ENCODE data around the gene ADAMTS20.
"Not testable (repeated sequence)": the region's sequence is repeated elsewhere in the genome, so short reads cannot be mapped to it uniquely, and the experiment has no call there.

The ADAMTS20 gene

DNA sequence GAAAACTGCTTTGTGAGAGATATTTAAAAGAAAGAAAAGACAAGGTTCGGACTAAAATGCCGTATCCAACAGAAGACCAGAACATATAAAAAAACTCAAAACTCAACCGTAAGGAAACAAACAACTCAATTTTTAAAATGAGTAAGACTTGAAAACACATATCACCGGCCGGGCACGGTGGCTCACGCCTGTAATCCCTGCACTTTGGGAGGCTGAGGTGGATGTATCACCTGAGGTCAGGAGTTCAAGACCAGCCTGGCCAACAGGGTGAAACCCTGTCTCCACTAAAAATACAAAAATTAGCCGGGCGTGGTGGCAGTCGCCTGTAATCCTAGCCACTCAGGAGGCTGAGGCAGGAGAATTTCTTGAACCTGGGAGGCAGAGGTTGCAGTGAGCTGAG is 192.0 kb downstream of the ADAMTS20 start:
- DNase-seq (ENCODE audit: low spot score): not testable (repeated sequence)

DNA sequence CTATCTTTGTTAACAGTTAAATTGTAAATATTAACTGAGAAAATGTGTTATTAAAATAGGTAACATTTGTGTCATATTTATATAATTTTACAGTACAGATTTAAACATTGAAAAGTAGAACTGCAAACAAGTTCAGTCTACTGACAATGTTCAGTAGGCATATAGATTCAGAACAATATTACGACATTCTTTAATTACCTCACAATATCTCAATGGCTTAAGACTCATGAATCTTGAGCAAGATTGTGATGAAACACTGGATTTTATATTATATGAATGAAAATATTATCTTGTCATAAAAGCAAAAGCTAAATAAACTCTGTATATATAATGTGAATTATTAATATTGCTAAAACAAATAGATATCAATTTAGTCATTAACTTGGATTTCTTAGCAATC is 194.9 kb downstream of the ADAMTS20 start:
- no peak for DNase-seq (ENCODE audit: low spot score)

GRCh38 chr12:43352001-43352400 is 200.0 kb downstream of the ADAMTS20 start:
- no peak for DNase-seq (ENCODE audit: low spot score)

GRCh38 chr12:43349863-43350262 is 202.1 kb downstream of the ADAMTS20 start:
- no peak for DNase-seq (ENCODE audit: low spot score)

DNA sequence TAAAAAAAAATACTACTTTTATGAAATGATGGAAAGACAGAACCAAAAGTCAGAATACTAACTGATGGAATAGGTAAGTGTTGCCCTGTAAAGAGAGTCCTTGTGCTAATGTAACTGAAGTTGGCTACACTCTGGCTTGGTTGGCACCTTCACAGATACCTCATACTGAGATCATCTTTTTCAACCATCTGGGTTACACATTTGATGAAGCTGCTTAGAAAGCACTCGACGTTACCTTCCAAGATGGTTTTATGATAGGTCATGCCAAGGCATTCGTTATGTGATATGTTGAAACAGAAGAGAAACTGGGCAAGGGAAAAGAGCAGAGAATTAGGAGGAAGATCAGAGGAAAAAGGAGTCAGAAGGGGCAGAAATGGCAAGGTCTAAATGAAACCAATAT is 203.8 kb downstream of the ADAMTS20 start:
- DNase-seq (ENCODE audit: low spot score): no peak

- DNase-seq (ENCODE audit: low spot score): no peak
Observed at GRCh38 chr12:43347026-43347425, 205.0 kb downstream of the ADAMTS20 start.

DNA sequence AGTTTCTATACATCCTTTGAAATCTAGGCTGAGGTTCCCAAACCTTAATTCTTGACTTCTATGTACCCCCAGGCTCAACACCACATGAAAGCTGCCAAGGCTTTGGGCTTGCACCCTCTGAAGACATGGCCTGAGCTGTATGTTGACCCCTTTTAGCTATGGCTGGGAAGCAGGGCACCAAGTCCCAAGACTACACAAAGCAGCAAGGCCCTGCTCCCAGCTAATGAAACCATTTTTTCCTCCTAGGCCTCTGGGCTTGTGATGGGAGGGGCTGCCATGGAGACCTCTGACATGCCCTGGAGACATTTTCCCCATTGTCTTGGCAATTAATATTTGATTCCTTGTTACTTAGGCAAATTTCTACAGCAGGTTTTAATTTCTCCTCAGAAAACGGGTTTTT is 207.0 kb downstream of the ADAMTS20 start:
- DNase-seq (ENCODE audit: low spot score): no peak

GRCh38 chr12:43341785-43342313 is 210.2 kb downstream of the ADAMTS20 start:
- not testable (repeated sequence) for DNase-seq (ENCODE audit: low spot score)

- no peak for DNase-seq (ENCODE audit: low spot score)
Observed at GRCh38 chr12:43338848-43339526, 213.0 kb downstream of the ADAMTS20 start.

DNA sequence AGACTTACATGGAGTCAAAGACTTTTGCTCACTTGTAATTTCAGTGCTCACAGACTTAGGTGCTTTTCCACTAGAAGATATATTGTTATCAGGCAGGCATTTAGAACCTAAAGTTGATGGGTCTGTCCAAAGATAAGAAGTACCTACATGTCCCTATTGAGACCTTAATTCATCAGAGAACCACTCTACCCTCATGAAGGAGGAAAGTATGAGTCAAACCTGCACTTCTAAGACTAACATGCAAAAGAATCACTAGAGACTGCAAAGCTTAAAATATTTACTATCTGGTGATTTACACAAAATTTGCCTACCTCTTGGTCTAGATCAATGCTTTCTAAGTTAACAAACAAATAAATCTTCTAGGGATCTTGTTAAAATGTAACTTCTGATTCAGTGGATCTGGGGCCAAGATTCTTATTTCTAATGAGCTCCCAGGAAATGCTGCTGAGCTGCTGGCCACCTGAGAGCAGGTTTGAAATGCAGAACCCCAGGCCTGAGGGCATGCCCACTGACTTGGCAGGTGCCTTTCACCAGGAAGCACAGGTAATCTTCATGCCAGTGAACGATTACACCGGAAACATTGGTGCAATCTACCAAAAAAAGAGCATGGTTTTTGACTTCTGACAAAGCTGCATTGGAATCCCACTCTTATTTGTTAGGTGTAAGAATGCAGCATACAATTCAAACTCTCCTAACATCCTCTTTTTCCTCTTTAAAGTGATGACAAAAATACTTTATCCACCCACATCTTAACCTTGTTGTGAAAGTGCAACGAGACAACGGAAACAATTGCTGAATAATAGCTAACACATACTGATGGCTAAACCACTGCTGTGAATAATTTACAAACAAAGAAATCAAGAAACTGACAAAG is 214.2 kb downstream of the ADAMTS20 start:
- DNase-seq (ENCODE audit: low spot score): no peak

DNA sequence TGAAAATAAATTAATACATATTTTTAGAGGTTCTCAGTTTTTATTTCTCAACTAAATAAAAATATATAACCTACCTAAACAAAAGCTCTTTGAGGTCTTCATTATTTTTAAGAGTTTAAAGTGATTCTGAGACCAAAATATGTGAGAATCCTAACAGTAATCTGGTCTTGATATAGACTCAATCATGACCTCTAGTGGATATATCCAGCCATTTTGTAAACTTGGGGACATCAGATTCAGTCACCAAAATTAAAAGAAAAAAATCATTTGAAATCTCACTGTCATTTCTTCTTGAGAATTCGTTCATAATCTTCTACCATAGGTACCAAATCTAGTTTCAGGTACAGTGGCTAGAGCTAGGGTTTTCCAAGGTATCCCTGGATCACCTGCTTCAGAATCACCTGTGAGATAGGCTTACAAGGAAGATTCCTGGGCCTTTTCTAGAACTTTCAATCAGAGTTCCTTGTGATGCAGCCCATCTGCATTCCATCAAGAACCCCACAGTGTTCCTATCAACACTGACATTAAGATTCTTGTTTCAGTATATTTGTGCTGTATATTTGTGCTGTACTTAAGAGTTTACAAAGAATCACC is 214.9 kb downstream of the ADAMTS20 start:
- no peak for DNase-seq (ENCODE audit: low spot score)

- no peak for DNase-seq (ENCODE audit: low spot score)
Observed at GRCh38 chr12:43333644-43334043, 218.4 kb downstream of the ADAMTS20 start.

GRCh38 chr12:43332977-43333640 is 218.9 kb downstream of the ADAMTS20 start:
- DNase-seq (ENCODE audit: low spot score): no peak

DNA sequence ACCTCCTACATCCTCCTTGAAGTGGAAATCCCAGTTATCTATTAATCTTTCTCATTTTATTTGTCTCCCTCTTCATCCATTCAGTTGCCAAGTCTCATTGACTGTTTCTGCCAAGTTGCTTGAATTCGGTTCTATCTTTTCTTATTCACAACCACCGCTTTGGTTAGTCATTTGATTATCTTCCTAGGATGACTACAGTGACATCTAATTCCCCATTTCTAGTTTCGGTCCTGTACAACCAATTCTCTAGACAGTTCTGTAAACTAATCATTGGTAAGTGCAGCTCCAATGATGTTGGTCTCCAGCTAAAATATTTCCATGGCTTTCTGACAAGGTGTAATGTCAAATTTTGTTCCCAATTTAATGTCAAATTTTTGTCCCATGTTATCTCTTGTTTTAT is 220.1 kb downstream of the ADAMTS20 start:
- DNase-seq (ENCODE audit: low spot score): no peak

GRCh38 chr12:43329375-43329774 is 222.6 kb downstream of the ADAMTS20 start:
- DNase-seq (ENCODE audit: low spot score): no peak

- DNase-seq (ENCODE audit: low spot score): no peak
Observed at GRCh38 chr12:43325786-43326185, 226.2 kb downstream of the ADAMTS20 start.

- DNase-seq (ENCODE audit: low spot score): no peak
Observed at GRCh38 chr12:43320281-43320680, 231.7 kb downstream of the ADAMTS20 start.

DNA sequence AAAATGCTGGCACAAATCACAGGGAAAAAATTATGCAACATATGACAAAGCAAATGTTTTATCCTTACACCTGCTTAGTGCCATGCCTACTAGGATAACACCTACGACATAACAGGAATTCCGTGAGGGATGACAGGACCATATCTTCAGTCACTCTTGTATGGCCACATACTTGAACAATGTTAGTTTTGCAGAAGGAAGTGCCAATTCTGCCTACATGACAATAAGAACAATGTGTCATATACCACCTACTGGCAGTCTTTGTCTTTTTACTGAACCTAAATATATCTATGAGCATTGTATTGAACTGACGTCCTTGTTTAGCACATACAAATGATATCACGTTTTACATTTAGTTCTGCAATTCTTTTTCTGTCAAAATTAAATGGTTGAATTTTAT is 234.0 kb downstream of the ADAMTS20 start:
- no peak for DNase-seq (ENCODE audit: low spot score)

DNA sequence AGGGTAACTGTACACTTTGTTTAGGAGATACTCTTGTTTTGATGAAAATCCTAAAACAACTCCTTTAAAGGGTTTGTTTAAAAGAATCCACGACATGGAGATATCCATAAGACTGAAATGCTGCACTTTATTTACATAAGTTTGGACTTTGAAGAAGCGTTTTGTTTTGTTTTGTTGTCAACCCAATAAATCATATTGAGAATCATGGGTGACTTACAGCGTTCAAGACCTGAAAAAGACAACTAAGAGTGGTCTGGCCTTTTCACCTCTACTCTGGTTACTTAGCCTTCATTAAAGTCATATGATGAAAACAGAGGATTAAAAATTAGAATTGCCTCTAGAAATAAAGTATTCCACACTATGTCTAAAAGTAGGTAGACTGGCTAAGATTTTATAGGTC is 234.8 kb downstream of the ADAMTS20 start:
- no peak for DNase-seq (ENCODE audit: low spot score)

DNA sequence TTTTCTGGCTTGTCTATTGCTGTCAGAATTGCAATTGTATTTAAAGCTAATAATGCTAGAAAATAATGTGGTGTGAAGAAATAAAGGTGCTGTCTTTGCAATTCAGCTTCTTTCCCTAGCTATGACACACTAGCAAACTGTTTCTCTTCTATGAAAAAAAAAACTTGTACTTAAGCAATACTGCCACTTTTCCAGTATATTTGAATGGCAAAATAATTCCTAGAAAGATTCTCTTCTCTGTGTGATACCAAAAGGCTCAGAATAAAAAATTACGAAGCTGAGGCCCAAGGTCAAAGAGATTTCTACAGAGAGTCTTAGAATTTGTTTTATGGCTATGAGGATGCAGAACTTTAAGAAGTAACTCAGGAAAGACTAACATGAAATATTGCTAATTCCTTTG is 235.5 kb downstream of the ADAMTS20 start:
- no peak for DNase-seq (ENCODE audit: low spot score)

DNA sequence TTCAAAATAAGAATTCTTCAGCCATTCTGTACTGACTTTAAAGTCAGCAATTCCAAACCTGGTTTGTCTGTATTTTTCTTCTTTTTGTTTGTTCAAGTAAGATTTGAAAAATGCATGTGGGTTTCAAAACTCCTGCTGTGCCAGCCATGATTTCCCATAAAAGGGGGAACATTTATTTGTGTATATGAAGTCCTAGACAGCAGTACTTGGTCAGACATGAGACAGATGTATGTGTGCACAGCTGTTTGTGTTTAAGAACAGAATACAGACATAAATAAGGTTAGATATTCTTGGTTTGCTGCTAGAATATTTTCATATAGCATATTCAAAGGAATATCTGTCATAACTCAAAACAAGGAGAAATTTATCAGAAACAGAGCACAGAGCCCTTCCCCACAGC is 236.0 kb downstream of the ADAMTS20 start:
- no peak for DNase-seq (ENCODE audit: low spot score)

DNA sequence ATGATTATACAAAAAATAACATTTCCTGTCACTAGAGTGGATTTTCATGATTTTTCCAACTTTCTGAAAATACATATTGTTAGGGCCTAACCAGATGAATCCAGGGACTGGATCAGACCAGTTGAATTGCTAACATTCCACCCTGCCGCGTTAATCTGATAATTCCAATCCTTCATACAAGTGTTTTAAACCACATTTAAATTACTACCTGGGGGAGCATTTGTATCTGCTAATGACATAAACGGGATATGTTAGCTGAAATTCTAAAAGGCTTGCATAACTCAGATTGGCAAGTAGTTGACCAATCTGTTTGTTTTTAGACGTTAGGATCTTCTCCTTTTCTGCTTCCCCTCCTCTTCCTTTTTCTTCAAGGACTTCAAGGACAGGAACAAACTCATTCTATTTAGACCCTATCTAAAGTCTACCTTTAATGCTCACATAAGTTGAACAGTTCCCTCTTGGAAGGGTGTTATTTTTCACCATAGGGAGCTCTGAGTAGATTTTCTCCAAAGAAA is 239.0 kb downstream of the ADAMTS20 start:
- no peak for DNase-seq (ENCODE audit: low spot score)

All from hematopoietic multipotent progenitor cell treated with erythropoietin and hydrocortisone succinate and interleukin-3 and kit ligand, for 17 days (in vitro differentiated cells).